IMR-90 (cell line): ENCODE data around the gene NEAT1. TPM values are rescaled to one million over a fixed set of nuclear protein-coding genes. Genes with fewer than 3 reads are reported as not detected.

ENCODE experiments used
- ATAC-seq: fragments of 200-7000 bp; cut with Tn5 transposase; 2 replicates; pipeline ENCODE4 v1.9.1; 2020; ENCODE audit warnings: low read depth, mild to moderate bottlenecking, moderate library complexity
- BruUV-seq: library from RNA; stranded (reverse); fragments of 400-500 nt; replicated peaks from 2 replicates; lab custom pipeline; 2021; lab: Mats Ljungman, UMichigan
- CTCF ChIA-PET: fragments of 300-600 bp; formaldehyde crosslinking; extraction: SDS; loops from one replicate; lab custom pipeline; 2021; ENCODE audit warnings: antibody characterized with exemption; lab: Yijun Ruan, JAX
- POLR2A ChIA-PET: fragments of 300-600 bp; sonication (Branson Sonifier 250); formaldehyde crosslinking; loops from one replicate; lab custom pipeline; 2022; ENCODE audit warnings: antibody characterized with exemption; ENCODE audit not compliant: unreplicated experiment; lab: Charles Lee
- DNase-seq: peaks from one replicate; pipeline ENCODE4 v3.0.0; 2013
- H2AFZ ChIP-seq: replicated peaks from 2 replicates; pipeline ENCODE3; 2013; ENCODE audit warnings: low read length, mild to moderate bottlenecking; ENCODE audit not compliant: poor library complexity
- H2AK5ac ChIP-seq: 2 replicates; pipeline ENCODE4 v1.6.1; 2013; ENCODE audit warnings: low read depth, low read length, inconsistent platforms
- H2AK9ac ChIP-seq: replicated peaks from 2 replicates; pipeline ENCODE3; 2013; ENCODE audit warnings: mild to moderate bottlenecking, low read depth, low read length, moderate library complexity; ENCODE audit not compliant: poor library complexity
- H2BK120ac ChIP-seq: 2 replicates; pipeline ENCODE4 v1.6.1; 2013; ENCODE audit warnings: low read depth, low read length, inconsistent platforms
- H2BK15ac ChIP-seq: 3 replicates; pipeline ENCODE4 v1.6.1; 2013; ENCODE audit warnings: low read depth, low read length, inconsistent platforms
- H2BK20ac ChIP-seq: 2 replicates; pipeline ENCODE4 v1.6.1; 2013; ENCODE audit warnings: low read depth, mild to moderate bottlenecking, inconsistent platforms, low read length, moderate library complexity
- H2BK5ac ChIP-seq: 2 replicates; pipeline ENCODE4 v1.6.1; 2013; ENCODE audit warnings: mild to moderate bottlenecking, low read depth, low read length, inconsistent platforms; ENCODE audit not compliant: poor library complexity, severe bottlenecking
- H3K14ac ChIP-seq: replicated peaks from 2 replicates; pipeline ENCODE4 v1.6.1; 2013; ENCODE audit warnings: low read depth, low read length, inconsistent platforms
- H3K18ac ChIP-seq: 2 replicates; pipeline ENCODE4 v1.6.1; 2013; ENCODE audit warnings: low read depth, low read length, control low read depth
- H3K23ac ChIP-seq: 2 replicates; pipeline ENCODE4 v1.6.1; 2013; ENCODE audit warnings: low read depth, low read length, inconsistent platforms
- H3K27ac ChIP-seq: 2 replicates; pipeline ENCODE4 v1.5.1; 2013; ENCODE audit warnings: mild to moderate bottlenecking, control low read depth, low read length; ENCODE audit not compliant: insufficient read depth
- H3K27me3 ChIP-seq: 2 replicates; pipeline ENCODE4 v1.6.1; 2013; ENCODE audit warnings: low read length; ENCODE audit not compliant: control insufficient read depth, insufficient read depth
- H3K36me3 ChIP-seq: 2 replicates; pipeline ENCODE4 v1.6.1; 2013; ENCODE audit warnings: low read length, mixed read lengths; ENCODE audit not compliant: control insufficient read depth, insufficient read depth
- H3K4ac ChIP-seq: 2 replicates; pipeline ENCODE4 v1.6.1; 2013; ENCODE audit warnings: low read depth, low read length, inconsistent platforms
- H3K4me1 ChIP-seq: 2 replicates; pipeline ENCODE4 v1.6.1; 2013; ENCODE audit warnings: low read length, mixed read lengths; ENCODE audit not compliant: control insufficient read depth, insufficient read depth
- H3K4me2 ChIP-seq: 2 replicates; pipeline ENCODE4 v1.6.1; 2013; ENCODE audit warnings: low read depth, mild to moderate bottlenecking, control low read depth, low read length, moderate library complexity
- H3K4me3 ChIP-seq: 2 replicates; pipeline ENCODE4 v1.5.1; 2013; ENCODE audit warnings: low read depth, mild to moderate bottlenecking, control low read depth, low read length, moderate library complexity; ENCODE audit not compliant: insufficient read depth
- H3K56ac ChIP-seq: 2 replicates; pipeline ENCODE4 v1.6.1; 2013; ENCODE audit warnings: low read length, inconsistent platforms; ENCODE audit not compliant: insufficient read depth; ENCODE audit errors: extremely low read depth
- H3K79me1 ChIP-seq, 2 experiments: 2 replicates each; pipeline ENCODE4 v1.6.1; 2013; ENCODE audit warnings: low read length in 2 of 2, inconsistent platforms in 1 of 2, low read depth in 1 of 2
- H3K9ac ChIP-seq: 2 replicates; pipeline ENCODE4 v1.6.1; 2013; ENCODE audit warnings: low read depth, low read length, control low read depth
- H3K9me1 ChIP-seq: 2 replicates; pipeline ENCODE4 v1.6.1; 2013; ENCODE audit warnings: low read length, inconsistent platforms; ENCODE audit not compliant: insufficient read depth
- H3K9me3 ChIP-seq: 2 replicates; pipeline ENCODE4 v1.6.1; 2013; ENCODE audit warnings: low read length; ENCODE audit not compliant: control insufficient read depth, insufficient read depth
- H4K20me1 ChIP-seq: 2 replicates; pipeline ENCODE4 v1.6.1; 2013; ENCODE audit warnings: low read length, inconsistent platforms; ENCODE audit not compliant: insufficient read depth
- H4K5ac ChIP-seq: 2 replicates; pipeline ENCODE4 v1.6.1; 2013; ENCODE audit warnings: mild to moderate bottlenecking, low read depth, low read length, control low read depth
- H4K8ac ChIP-seq, 2 experiments: 2 replicates each; pipeline ENCODE4 v1.6.1; 2013; ENCODE audit warnings: low read depth in 2 of 2, low read length in 2 of 2, control low read depth in 1 of 2, inconsistent platforms in 1 of 2
- H4K91ac ChIP-seq: 2 replicates; pipeline ENCODE4 v1.6.1; 2013; ENCODE audit warnings: low read depth, low read length, inconsistent platforms; ENCODE audit not compliant: insufficient read depth
- BHLHE40 ChIP-seq: fragments of 150-350 bp; IDR thresholded peaks from 2 replicates; pipeline ENCODE4 v1.6.1; 2016; ENCODE audit warnings: mild to moderate bottlenecking, low read depth, low read length
- CEBPB ChIP-seq: IDR thresholded peaks from 2 replicates; pipeline ENCODE4 v1.6.1; 2012; ENCODE audit warnings: low read depth, low read length, improper control_type of control experiment
- CHD1 ChIP-seq: IDR thresholded peaks from 2 replicates; pipeline ENCODE4 v1.6.1; 2012; ENCODE audit warnings: low read depth, low read length, improper control_type of control experiment
- CTCF ChIP-seq: conservative IDR thresholded peaks from 2 replicates; pipeline ENCODE4 v1.5.1; 2012; ENCODE audit warnings: mild to moderate bottlenecking, low read depth, low read length, improper control_type of control experiment
- ELK1 ChIP-seq: fragments of 150-350 bp; IDR thresholded peaks from 2 replicates; pipeline ENCODE4 v1.6.1; 2016; ENCODE audit warnings: low read depth, mild to moderate bottlenecking, low read length, moderate library complexity, borderline replicate concordance
- FOS ChIP-seq: fragments of 150-350 bp; IDR thresholded peaks from 2 replicates; pipeline ENCODE4 v1.6.1; 2016; ENCODE audit warnings: low read depth, low read length
- MAFK ChIP-seq: IDR thresholded peaks from 2 replicates; pipeline ENCODE4 v1.6.1; 2012; ENCODE audit warnings: low read depth, low read length, improper control_type of control experiment
- MAZ ChIP-seq: IDR thresholded peaks from 2 replicates; pipeline ENCODE4 v1.6.1; 2012; ENCODE audit warnings: low read depth, mild to moderate bottlenecking, low read length, improper control_type of control experiment, moderate library complexity, borderline replicate concordance
- MXI1 ChIP-seq: IDR thresholded peaks from 2 replicates; pipeline ENCODE4 v1.6.1; 2012; ENCODE audit warnings: low read depth, mild to moderate bottlenecking, low read length, moderate library complexity, borderline replicate concordance
- NFE2L2 ChIP-seq: fragments of 150-350 bp; IDR thresholded peaks from 2 replicates; pipeline ENCODE4 v1.6.1; 2016; ENCODE audit warnings: low read depth, mild to moderate bottlenecking, low read length
- POLR2A ChIP-seq: IDR thresholded peaks from 2 replicates; pipeline ENCODE4 v1.6.1; 2012; ENCODE audit warnings: mild to moderate bottlenecking, low read depth, low read length
- RAD21 ChIP-seq: IDR thresholded peaks from 2 replicates; pipeline ENCODE4 v1.6.1; 2012; ENCODE audit warnings: low read length, improper control_type of control experiment
- RCOR1 ChIP-seq: IDR thresholded peaks from 2 replicates; pipeline ENCODE4 v1.6.1; 2012; ENCODE audit warnings: mild to moderate bottlenecking, low read length, improper control_type of control experiment; ENCODE audit not compliant: insufficient replicate concordance
- RFX5 ChIP-seq: IDR thresholded peaks from 2 replicates; pipeline ENCODE4 v1.8.0; 2012; ENCODE audit warnings: low read depth, mild to moderate bottlenecking, low read length, moderate library complexity
- SMC3 ChIP-seq: fragments of 150-350 bp; IDR thresholded peaks from 2 replicates; pipeline ENCODE4 v1.6.1; 2016; ENCODE audit warnings: low read depth, mild to moderate bottlenecking, antibody characterized with exemption, low read length, moderate library complexity
- USF2 ChIP-seq: fragments of 150-350 bp; IDR thresholded peaks from 2 replicates; pipeline ENCODE4 v1.6.1; 2017; ENCODE audit warnings: mild to moderate bottlenecking, antibody characterized with exemption, low read length, low read depth
- WGBS, 2 experiments: methylation state at CpG; one replicate each; pipeline versions ENCODE4 v1.1.5 to v1.1.7; 2013; ENCODE audit warnings: missing lambda C conversion rate in 2 of 2; ENCODE audit not compliant: insufficient read length in 1 of 2; ENCODE audit errors: extremely low coverage in 2 of 2; 5-methylcytosine and 5-hydroxymethylcytosine counted together
- dilution Hi-C: fragments of 300-500 bp; cut with HindIII; formaldehyde crosslinking; loops from one replicate; pipeline ENCODE4 v1.14.3; 2018; ENCODE audit warnings: low sequenced_read_pairs; ENCODE audit not compliant: unreplicated experiment
- in situ Hi-C: fragments of 300-500 bp; cut with MboI; formaldehyde crosslinking; loops from 3 replicates; pipeline ENCODE4 v1.14.3; 2019; ENCODE audit warnings: low sequenced_read_pairs, inconsistent platforms, mixed read lengths
- intact Hi-C: fragments of 100-400 bp; cut with micrococcal nuclease; formaldehyde crosslinking; loops from 2 replicates; pipeline ENCODE4 v1.10.0; 2022
- polyA plus RNA-seq, 3 experiments: library from polyadenylated mRNA; depleted of rRNA; stranded (reverse); fragments of >200 nt; gene quantifications; 2 replicates each; pipeline ENCODE4 v1.2.3, GENCODE V29; 2012; ENCODE audit warnings: low replicate concordance in 1 of 3
- total RNA-seq: library from RNA; depleted of rRNA; stranded (reverse); fragments of >200 nt; gene quantifications from 2 replicates; pipeline ENCODE4 v1.2.3, GENCODE V29; 2012

Gene NEAT1
- total and polyA plus RNA-seq, 2 of the 4 experiments (the other 2 are of a cell fraction) = 30.1 to 114 TPM

GRCh38 chr11:65401803-65402248 lies 20.8 kb upstream of the NEAT1 start:
- BruUV-seq = no TSS peak
- H2AK9ac ChIP-seq = no peak overlapping the region
- no peak overlapping the region for H3K4me2 ChIP-seq
- peaks cover 7% of the 10 kb centered on the region for H4K20me1 ChIP-seq
- no peak overlapping the region for H2BK20ac ChIP-seq
- H4K5ac ChIP-seq = no peak overlapping the region
- no peak overlapping the region for H2AK5ac ChIP-seq
- in situ Hi-C loops = no loop called here
- POLR2A ChIA-PET = no interaction called here
- peaks cover 9 to 32% of the 10 kb centered on the region in 2 experiments for H3K79me1 ChIP-seq
- H3K9ac ChIP-seq = no peak overlapping the region
- H4K8ac ChIP-seq = no peak overlapping the region
- no peak overlapping the region for H3K4ac ChIP-seq
- no peak overlapping the region for H2BK15ac ChIP-seq
- intact Hi-C loops = no loop called here
- H3K36me3 ChIP-seq = peaks cover 63% of the 10 kb centered on the region
- H3K9me1 ChIP-seq = peaks cover 4% of the 10 kb centered on the region
- 0 out of 2 replicates have a peak, but pooled peaks cover 1% of the 10 kb centered on the region for H3K4me1 ChIP-seq
- no peak for TF ChIP-seq FOS
- TF ChIP-seq POLR2A = no peak
- TF ChIP-seq BHLHE40 = no peak
- no peak for TF ChIP-seq CHD1
- TF ChIP-seq CTCF = no peak
- TF ChIP-seq RFX5 = no peak
- no peak for TF ChIP-seq MXI1
- no peak for TF ChIP-seq ELK1
- no peak for TF ChIP-seq RAD21
- no peak for TF ChIP-seq CEBPB
- TF ChIP-seq NFE2L2 = no peak
- TF ChIP-seq MAZ = no peak
- no peak for TF ChIP-seq SMC3
- no peak for TF ChIP-seq USF2
- no peak for TF ChIP-seq RCOR1
- no peak for TF ChIP-seq MAFK
- no peak overlapping the region for H3K14ac ChIP-seq
- no peak for DNase-seq
- H2BK5ac ChIP-seq = no peak overlapping the region
- H4K91ac ChIP-seq = no peak overlapping the region
- no peak for ATAC-seq
- no CpG with 5 or more reads among the region's 10 CpGs for WGBS, 2 experiments
- no peak overlapping the region for H2AFZ ChIP-seq
- H2BK120ac ChIP-seq = no peak overlapping the region
- dilution Hi-C loops = no loop called here
- no peak overlapping the region for H3K18ac ChIP-seq
- no peak overlapping the region for H3K23ac ChIP-seq
- no peaks in the 10 kb centered on the region for H3K27me3 ChIP-seq
- no peaks in the 10 kb centered on the region for H3K9me3 ChIP-seq
- no peak overlapping the region for H3K27ac ChIP-seq
- CTCF ChIA-PET = no interaction called here
- no peak overlapping the region for H3K4me3 ChIP-seq
- H3K56ac ChIP-seq = no peak overlapping the region
